ENCODE data around the gene BCR. TPM values are rescaled to one million over a fixed set of nuclear protein-coding genes. Genes with fewer than 3 reads are reported as not detected.

BCR gene
- polyA plus RNA-seq, 1 donor (not counting 4 experiments of a cell fraction or from before 2014, with no cell fraction given) = 25.8 TPM

GRCh38 chr22:23177197-23177596 is 3.1 kb upstream of the BCR start:
- H4K20me1 ChIP-seq (ENCODE audit: control insufficient read depth, extremely low read depth, insufficient read depth, low read length) = peaks cover 4% of the 10 kb centered on the region
- peaks cover 0 to 5% of the 10 kb centered on the region in 2 experiments for H3K36me3 ChIP-seq (ENCODE audit: control insufficient read depth in 2 of 2, extremely low read depth in 1 of 2, insufficient read depth in 2 of 2, low read length in 2 of 2)
- H3K9me1 ChIP-seq (ENCODE audit: control insufficient read depth, extremely low read depth, insufficient read depth, low read length) = no peaks in the 10 kb centered on the region
- dilution Hi-C loops (cut with MboI; ENCODE audit: extremely low pct_ligation_motif_present, low sequenced_read_pairs) = no loop called here
- no peak overlapping the region for H3K9ac ChIP-seq (ENCODE audit: control insufficient read depth, extremely low read depth, insufficient read depth, low read length)
- no peak overlapping the region for H2AFZ ChIP-seq (ENCODE audit: control insufficient read depth, low read length)
- H3K9me3 ChIP-seq (ENCODE audit: control insufficient read depth, low read depth, low read length) = peaks cover 3% of the 10 kb centered on the region
- H3K4me1 ChIP-seq (ENCODE audit: control insufficient read depth, extremely low read depth, insufficient read depth, low read length) = peaks cover 19% of the 10 kb centered on the region
- no peaks in the 10 kb centered on the region for H3K27me3 ChIP-seq (ENCODE audit: control insufficient read depth, extremely low read depth, insufficient read depth, low read length)
- no peak overlapping the region for H3K27ac ChIP-seq (ENCODE audit: control insufficient read depth, insufficient read depth, low read length)
- TF ChIP-seq, protein P1, sequence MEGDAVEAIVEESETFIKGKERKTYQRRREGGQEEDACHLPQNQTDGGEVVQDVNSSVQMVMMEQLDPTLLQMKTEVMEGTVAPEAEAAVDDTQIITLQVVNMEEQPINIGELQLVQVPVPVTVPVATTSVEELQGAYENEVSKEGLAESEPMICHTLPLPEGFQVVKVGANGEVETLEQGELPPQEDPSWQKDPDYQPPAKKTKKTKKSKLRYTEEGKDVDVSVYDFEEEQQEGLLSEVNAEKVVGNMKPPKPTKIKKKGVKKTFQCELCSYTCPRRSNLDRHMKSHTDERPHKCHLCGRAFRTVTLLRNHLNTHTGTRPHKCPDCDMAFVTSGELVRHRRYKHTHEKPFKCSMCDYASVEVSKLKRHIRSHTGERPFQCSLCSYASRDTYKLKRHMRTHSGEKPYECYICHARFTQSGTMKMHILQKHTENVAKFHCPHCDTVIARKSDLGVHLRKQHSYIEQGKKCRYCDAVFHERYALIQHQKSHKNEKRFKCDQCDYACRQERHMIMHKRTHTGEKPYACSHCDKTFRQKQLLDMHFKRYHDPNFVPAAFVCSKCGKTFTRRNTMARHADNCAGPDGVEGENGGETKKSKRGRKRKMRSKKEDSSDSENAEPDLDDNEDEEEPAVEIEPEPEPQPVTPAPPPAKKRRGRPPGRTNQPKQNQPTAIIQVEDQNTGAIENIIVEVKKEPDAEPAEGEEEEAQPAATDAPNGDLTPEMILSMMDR (optimal IDR thresholded peaks at IDR 0.05 in 1 of 3, IDR thresholded peaks at IDR 0.05 in 1 of 3, conservative IDR thresholded peaks at IDR 0.05 in 1 of 3; ENCODE audit: extremely low read depth in 1 of 3, insufficient read depth in 2 of 3, low read length in 3 of 3) = no peak
- H3K79me2 ChIP-seq (ENCODE audit: control insufficient read depth, insufficient read depth, low read length) = peaks cover 14% of the 10 kb centered on the region
- FAIRE-seq (no peak), DNase-seq (ENCODE audit: low read depth, low spot score) (no peak)
- H3K4me3 ChIP-seq (ENCODE audit: control insufficient read depth in 2 of 3, extremely low read depth in 1 of 3, insufficient read depth in 2 of 3, low read depth in 1 of 3, low read length in 3 of 3) = no peak overlapping the region
- H3K4me2 ChIP-seq (ENCODE audit: control insufficient read depth, extremely low read depth, insufficient read depth, low read depth, low read length) = no peak overlapping the region

DNA sequence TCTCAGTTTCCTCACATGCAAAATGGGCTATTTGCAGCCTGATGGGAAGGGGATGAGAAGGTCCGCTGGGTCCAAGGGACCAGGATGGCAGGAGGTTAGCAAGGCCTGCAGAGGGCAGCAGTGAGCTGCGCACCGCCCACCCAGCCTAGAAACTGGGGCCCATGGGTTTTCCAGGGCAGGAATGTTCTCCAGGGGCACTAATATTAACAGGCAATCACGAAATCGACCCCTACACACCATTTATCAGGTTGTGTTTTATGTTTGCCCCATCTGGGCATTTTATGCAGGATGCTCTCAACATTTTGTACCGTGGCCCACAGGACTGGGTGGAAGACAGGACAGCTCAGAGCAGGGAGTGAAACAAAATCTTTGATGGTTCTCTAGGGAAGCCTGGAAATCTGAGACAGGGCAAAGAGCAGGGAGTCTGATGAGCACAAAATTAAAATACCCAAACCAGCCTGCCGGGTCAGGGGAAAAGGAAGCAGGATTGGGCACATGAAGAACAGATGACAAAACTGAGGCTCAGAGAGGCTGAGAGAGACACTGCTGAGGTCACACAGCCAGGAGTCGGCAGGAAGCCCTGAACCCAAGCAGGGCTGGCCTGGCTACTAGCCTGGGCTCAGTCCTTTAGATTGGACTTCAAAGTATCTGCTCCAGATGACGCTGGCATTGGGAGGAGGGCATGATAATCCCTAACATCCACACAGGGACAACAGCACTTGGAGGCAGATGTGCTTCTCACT is 1.6 kb upstream of the BCR start:
- H3K4me1 ChIP-seq (ENCODE audit: control insufficient read depth, extremely low read depth, insufficient read depth, low read length) = peaks cover 32% of the 10 kb centered on the region
- no peak overlapping the region for H3K27ac ChIP-seq (ENCODE audit: control insufficient read depth, insufficient read depth, low read length)
- no peak for DNase-seq (ENCODE audit: low read depth, low spot score)
- peaks cover 29% of the 10 kb centered on the region for H3K79me2 ChIP-seq (ENCODE audit: control insufficient read depth, insufficient read depth, low read length)
- FAIRE-seq = peak; percentile 52
- peaks cover 3% of the 10 kb centered on the region for H3K9me1 ChIP-seq (ENCODE audit: control insufficient read depth, extremely low read depth, insufficient read depth, low read length)
- TF ChIP-seq, protein P1 (optimal IDR thresholded peaks at IDR 0.05 in 1 of 3, IDR thresholded peaks at IDR 0.05 in 1 of 3, conservative IDR thresholded peaks at IDR 0.05 in 1 of 3; ENCODE audit: extremely low read depth in 1 of 3, insufficient read depth in 2 of 3, low read length in 3 of 3) = peak; percentile 96 to 97 (median 97)
- TF ChIP-seq EZH2 (IDR thresholded peaks at IDR 0.05; ENCODE audit: low read length) = no peak
- no peak overlapping the region for H3K4me2 ChIP-seq (ENCODE audit: control insufficient read depth, extremely low read depth, insufficient read depth, low read depth, low read length)
- H3K4me3 ChIP-seq (ENCODE audit: control insufficient read depth in 2 of 3, extremely low read depth in 1 of 3, insufficient read depth in 2 of 3, low read depth in 1 of 3, low read length in 3 of 3) = no peak overlapping the region
- no peak overlapping the region for H3K9ac ChIP-seq (ENCODE audit: control insufficient read depth, extremely low read depth, insufficient read depth, low read length)
- no peaks in the 10 kb centered on the region for H3K27me3 ChIP-seq (ENCODE audit: control insufficient read depth, extremely low read depth, insufficient read depth, low read length)
- peaks cover 0 to 11% of the 10 kb centered on the region in 2 experiments for H3K36me3 ChIP-seq (ENCODE audit: control insufficient read depth in 2 of 2, extremely low read depth in 1 of 2, insufficient read depth in 2 of 2, low read length in 2 of 2)
- peaks cover 18% of the 10 kb centered on the region for H4K20me1 ChIP-seq (ENCODE audit: control insufficient read depth, extremely low read depth, insufficient read depth, low read length)
- dilution Hi-C loops (cut with MboI; ENCODE audit: extremely low pct_ligation_motif_present, low sequenced_read_pairs) = no loop called here
- peaks cover 3% of the 10 kb centered on the region for H3K9me3 ChIP-seq (ENCODE audit: control insufficient read depth, low read depth, low read length)
- H2AFZ ChIP-seq (ENCODE audit: control insufficient read depth, low read length) = no peak overlapping the region
